Germinal center (tissue), 1 donor: ENCODE data around the gene TAF11L10.
"Not testable (repeated sequence)": the region's sequence is repeated elsewhere in the genome, so short reads cannot be mapped to it uniquely, and the experiment has no call there.

ENCODE experiments used
- DNase-seq: peaks from one replicate; pipeline ENCODE4 v3.0.0; 2012; ENCODE audit warnings: mixed read lengths, low spot score

TAF11L10 gene

GRCh38 chr5:17597728-17598127 is at the start of gene TAF11L10:
Gene TAF11L10 (minus strand): TSS chr5:17597828.
- DNase-seq, result not testable (repeated sequence)

GRCh38 chr5:17634160-17634559 is 36.5 kb upstream of the TAF11L10 start, which contains the start of gene TAF11L14:
Gene TAF11L14 (plus strand): TSS chr5:17634460.
- DNase-seq, result no peak

GRCh38 chr5:17631788-17632187 is 34.2 kb upstream of the TAF11L10 start, which contains the start of gene TAF11L13:
Gene TAF11L13 (plus strand): TSS chr5:17632088.
- DNase-seq, result not testable (repeated sequence)

GRCh38 chr5:17625686-17626085 is 28.1 kb upstream of the TAF11L10 start:
- DNase-seq, result no peak

GRCh38 chr5:17620627-17621026 is 23.0 kb upstream of the TAF11L10 start:
- DNase-seq, result peak; percentile 2

- no peak for DNase-seq
These were observed 21.7 kb upstream of the TAF11L10 start for GRCh38 chr5:17619354-17619753.

- DNase-seq, result no peak
These were observed 17.4 kb upstream of the TAF11L10 start for GRCh38 chr5:17614872-17615605.

- DNase-seq, result not testable (repeated sequence)
These were observed 12.5 kb upstream of the TAF11L10 start, which contains the start of gene TAF11L12 for GRCh38 chr5:17610092-17610491. Gene TAF11L12 (plus strand): TSS chr5:17610392.

GRCh38 chr5:17607461-17607860 is 9.8 kb upstream of the TAF11L10 start:
- DNase-seq, result not testable (repeated sequence)

- no peak for DNase-seq
These were observed 7.3 kb upstream of the TAF11L10 start for GRCh38 chr5:17604951-17605350.

- DNase-seq, result not testable (repeated sequence)
These were observed 6.3 kb upstream of the TAF11L10 start, which contains the start of gene TAF11L11 for GRCh38 chr5:17603880-17604279. Gene TAF11L11 (plus strand): TSS chr5:17604183.

GRCh38 chr5:17594255-17594654 is 3.4 kb downstream of the TAF11L10 start, which contains the start of gene TAF11L9:
Gene TAF11L9 (minus strand): TSS chr5:17594394.
- not testable (repeated sequence) for DNase-seq

GRCh38 chr5:17590860-17591259 is 6.8 kb downstream of the TAF11L10 start, which contains the start of gene TAF11L8:
Gene TAF11L8 (minus strand): TSS chr5:17590960.
- DNase-seq, result not testable (repeated sequence)

GRCh38 chr5:17585658-17586057 is 12.0 kb downstream of the TAF11L10 start, which contains the start of gene TAF11L7:
Gene TAF11L7 (minus strand): TSS chr5:17585758.
- not testable (repeated sequence) for DNase-seq
